Liver (tissue), 9 donors: ENCODE results near the gene COL10A1. TPM values are rescaled to one million over a fixed set of nuclear protein-coding genes. Genes with fewer than 3 reads are reported as not detected.

ENCODE experiments used
- DNase-seq: peaks from one replicate; pipeline ENCODE4 v3.0.0-alpha.2; 2017; ENCODE audit warnings: low spot score
- H3K27ac ChIP-seq, 2 donors: one replicate each; pipeline ENCODE4 v1.7.0; 2013; ENCODE audit warnings: inconsistent platforms in 2 of 2, low read length in 2 of 2, control low read depth in 1 of 2, low read depth in 1 of 2, mild to moderate bottlenecking in 1 of 2
- H3K27me3 ChIP-seq, 4 donors: one replicate each; pipeline versions ENCODE4 v1.6.1 to v1.7.0; 2013; ENCODE audit warnings: low read length in 3 of 4, inconsistent platforms in 1 of 4, mild to moderate bottlenecking in 1 of 4, moderate library complexity in 1 of 4; ENCODE audit not compliant: control insufficient read depth in 4 of 4, insufficient read depth in 4 of 4
- H3K36me3 ChIP-seq, 4 donors: one replicate each; pipeline versions ENCODE4 v1.6.1 to v1.7.0; 2013; ENCODE audit warnings: low read length in 3 of 4, mild to moderate bottlenecking in 3 of 4, low read depth in 1 of 4, moderate library complexity in 1 of 4; ENCODE audit not compliant: control insufficient read depth in 4 of 4, insufficient read depth in 3 of 4
- H3K4me1 ChIP-seq, 4 donors: one replicate each; pipeline versions ENCODE4 v1.6.1 to v1.7.0; 2013; ENCODE audit warnings: low read length in 3 of 4, mild to moderate bottlenecking in 3 of 4, moderate library complexity in 1 of 4; ENCODE audit not compliant: control insufficient read depth in 4 of 4, insufficient read depth in 4 of 4
- H3K4me3 ChIP-seq, 3 donors: one replicate each; pipeline versions ENCODE4 v1.6.1 to v1.7.0; 2013; ENCODE audit warnings: low read length in 3 of 3, control low read depth in 1 of 3, low read depth in 1 of 3, mild to moderate bottlenecking in 1 of 3
- H3K9ac ChIP-seq, 2 donors: one replicate each; pipeline ENCODE4 v1.7.0; 2013; ENCODE audit warnings: low read length in 2 of 2, mild to moderate bottlenecking in 2 of 2, moderate library complexity in 2 of 2, control low read depth in 1 of 2, low read depth in 1 of 2
- H3K9me3 ChIP-seq, 4 donors: one replicate each; pipeline versions ENCODE4 v1.6.1 to v1.7.0; 2013; ENCODE audit warnings: low read length in 3 of 4; ENCODE audit not compliant: control insufficient read depth in 4 of 4
- ATF3 ChIP-seq: IDR thresholded peaks from 2 replicates; pipeline ENCODE4 v1.6.1; 2016; ENCODE audit warnings: antibody characterized with exemption
- CTCF ChIP-seq: fragments of 150-350 bp; IDR thresholded peaks from 2 replicates; pipeline ENCODE4 v1.5.1; 2017; ENCODE audit warnings: improper control_type of control experiment, low read depth, low read length; ENCODE audit not compliant: missing input control
- FOXA1 ChIP-seq: IDR thresholded peaks from 2 replicates; pipeline ENCODE4 v1.6.1; 2016; ENCODE audit warnings: antibody characterized with exemption
- FOXA2 ChIP-seq: IDR thresholded peaks from 2 replicates; pipeline ENCODE4 v1.6.1; 2016; ENCODE audit warnings: antibody characterized with exemption
- HNF4G ChIP-seq: IDR thresholded peaks from 2 replicates; pipeline ENCODE4 v1.6.1; 2016; ENCODE audit warnings: antibody characterized with exemption
- NR2F2 ChIP-seq: IDR thresholded peaks from 2 replicates; pipeline ENCODE4 v1.6.1; 2016; ENCODE audit warnings: antibody characterized with exemption
- REST ChIP-seq: IDR thresholded peaks from 2 replicates; pipeline ENCODE4 v1.6.1; 2016; ENCODE audit warnings: antibody characterized with exemption, mild to moderate bottlenecking
- RXRA ChIP-seq, 2 donors: IDR thresholded peaks; 2 replicates each; pipeline ENCODE4 v1.6.1; 2017 to 2018; ENCODE audit warnings: antibody characterized with exemption in 2 of 2, mild to moderate bottlenecking in 1 of 2
- YY1 ChIP-seq: IDR thresholded peaks from 2 replicates; pipeline ENCODE4 v1.6.1; 2016; ENCODE audit warnings: antibody characterized with exemption, mild to moderate bottlenecking
- ZBTB33 ChIP-seq: IDR thresholded peaks from 2 replicates; pipeline ENCODE4 v1.6.1; 2016; ENCODE audit warnings: antibody characterized with exemption
- WGBS: extraction: QIAGEN DNeasy Blood & Tissue Kit; methylation state at CpG from one replicate; pipeline ENCODE4 v1.1.7; 2013; 5-methylcytosine and 5-hydroxymethylcytosine counted together
- polyA plus RNA-seq, 2 donors: library from polyadenylated mRNA; stranded (reverse) in 1 of 2; unstranded in 1 of 2; fragments of 200-250 nt in 1 of 2; fragments of >200 nt in 1 of 2; fragmentation: Nextera tagmentation in 1 of 2; extraction: Ambion mirVana in 1 of 2; gene quantifications; one replicate each; pipeline versions ENCODE4 v1.2.1 to v1.2.3, GENCODE V29; 2013 to 2015
- total RNA-seq, 2 donors: library from RNA; depleted of rRNA; stranded (reverse); fragments of >200 nt; gene quantifications; one replicate each; pipeline ENCODE4 v1.2.3, GENCODE V29; 2014
- donor health status: healthy.
- donor health status: healthy.
- donor health status: healthy.
- donor health status: healthy.
- donor health status: healthy.

COL10A1 gene
- total and polyA plus RNA-seq, 4 donors, result 0.01 to 0.15 TPM; not detected in 2

- H3K36me3 ChIP-seq, result no peaks in the 10 kb centered on the region
- no peaks in the 10 kb centered on the region for H3K9me3 ChIP-seq
- no peak for DNase-seq
- H3K27ac ChIP-seq, result no peak overlapping the region
- H3K9ac ChIP-seq, result no peak overlapping the region
- TF ChIP-seq RXRA (IDR thresholded peaks at IDR 0.05) (no peak), FOXA2 (no peak), REST (no peak), NR2F2 (no peak), ZBTB33 (no peak), CTCF (no peak), HNF4G (no peak), YY1 (no peak), ATF3 (no peak), FOXA1 (no peak)
- 96% methylated on average over 1 of the region's 1 CpG for WGBS
- no peak overlapping the region for H3K4me3 ChIP-seq
- H3K27me3 ChIP-seq, result no peaks in the 10 kb centered on the region
- peaks cover 0 to 2% (median 0%) of the 10 kb centered on the region in 4 donors for H3K4me1 ChIP-seq
Measured at GRCh38 chr6:116157391-116157790, 31.5 kb upstream of the COL10A1 start.

GRCh38 chr6:116156405-116157326 lies 30.7 kb upstream of the COL10A1 start:
- no peak for DNase-seq
- H3K9me3 ChIP-seq, result no peaks in the 10 kb centered on the region
- H3K27ac ChIP-seq, result no peak overlapping the region
- no peaks in the 10 kb centered on the region for H3K36me3 ChIP-seq
- H3K4me1 ChIP-seq, result peaks cover 0 to 2% (median 0%) of the 10 kb centered on the region in 4 donors
- no peak overlapping the region for H3K9ac ChIP-seq
- 94% methylated on average over 7 of the region's 7 CpGs for WGBS
- no peaks in the 10 kb centered on the region for H3K27me3 ChIP-seq
- TF ChIP-seq FOXA2 (no peak), YY1 (no peak)
- H3K4me3 ChIP-seq, result no peak overlapping the region
